HCT116 (cell line): ENCODE results near the gene RIOK2.

Experiments
- CEBPB ChIP-seq: IDR thresholded peaks from 2 replicates; pipeline ENCODE4 v1.6.1; 2012; ENCODE audit warnings: low read depth
- TF ChIP-seq, protein P1 (sequence below), 3 experiments: fragments of 200-600 bp in 1 of 3; sonication (generic) in 1 of 3; IDR thresholded peaks in 2 of 3; conservative IDR thresholded peaks in 1 of 3; 2 replicates each; pipeline ENCODE4 v1.5.1; 2012 to 2017; ENCODE audit warnings: low read depth in 2 of 3, low read length in 2 of 3, antibody characterized with exemption in 1 of 3, borderline replicate concordance in 1 of 3, control low read depth in 1 of 3, mild to moderate bottlenecking in 1 of 3, mixed read lengths in 1 of 3, mixed run types in 1 of 3, moderate library complexity in 1 of 3; ENCODE audit not compliant: insufficient read depth in 1 of 3

DNA sequence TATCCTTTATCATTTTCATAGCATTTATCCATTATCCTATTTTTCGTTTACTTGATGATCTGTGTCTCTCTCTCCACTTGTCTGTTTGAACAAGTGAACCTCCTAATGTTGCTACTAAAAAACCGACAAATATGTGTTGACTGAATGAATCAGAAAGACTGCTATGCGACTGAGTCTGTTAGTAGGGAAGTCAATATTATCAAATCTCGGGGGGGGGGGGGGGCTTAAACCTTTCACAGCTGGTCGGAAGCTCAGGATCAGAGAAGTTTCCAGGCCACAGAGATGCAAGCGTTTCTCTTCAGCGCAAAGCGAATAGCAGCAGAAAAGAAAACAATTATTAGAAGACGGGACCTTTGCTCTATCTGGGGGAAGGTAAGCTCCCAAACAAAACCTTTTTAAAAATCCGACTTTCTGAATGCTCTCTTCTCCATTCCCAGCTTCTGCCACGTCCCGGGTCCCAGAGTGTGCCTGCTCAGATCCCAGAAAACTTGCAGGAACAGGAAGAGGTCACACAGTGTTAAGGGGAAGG is 412 bp downstream of the RIOK2 start:
- TF ChIP-seq CEBPB = no peak
- TF ChIP-seq, protein P1, sequence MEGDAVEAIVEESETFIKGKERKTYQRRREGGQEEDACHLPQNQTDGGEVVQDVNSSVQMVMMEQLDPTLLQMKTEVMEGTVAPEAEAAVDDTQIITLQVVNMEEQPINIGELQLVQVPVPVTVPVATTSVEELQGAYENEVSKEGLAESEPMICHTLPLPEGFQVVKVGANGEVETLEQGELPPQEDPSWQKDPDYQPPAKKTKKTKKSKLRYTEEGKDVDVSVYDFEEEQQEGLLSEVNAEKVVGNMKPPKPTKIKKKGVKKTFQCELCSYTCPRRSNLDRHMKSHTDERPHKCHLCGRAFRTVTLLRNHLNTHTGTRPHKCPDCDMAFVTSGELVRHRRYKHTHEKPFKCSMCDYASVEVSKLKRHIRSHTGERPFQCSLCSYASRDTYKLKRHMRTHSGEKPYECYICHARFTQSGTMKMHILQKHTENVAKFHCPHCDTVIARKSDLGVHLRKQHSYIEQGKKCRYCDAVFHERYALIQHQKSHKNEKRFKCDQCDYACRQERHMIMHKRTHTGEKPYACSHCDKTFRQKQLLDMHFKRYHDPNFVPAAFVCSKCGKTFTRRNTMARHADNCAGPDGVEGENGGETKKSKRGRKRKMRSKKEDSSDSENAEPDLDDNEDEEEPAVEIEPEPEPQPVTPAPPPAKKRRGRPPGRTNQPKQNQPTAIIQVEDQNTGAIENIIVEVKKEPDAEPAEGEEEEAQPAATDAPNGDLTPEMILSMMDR (IDR thresholded peaks at IDR 0.05 in 2 of 3, conservative IDR thresholded peaks at IDR 0.05 in 1 of 3; ENCODE audit: borderline replicate concordance in 1 of 3, insufficient read depth in 1 of 3, low read depth in 2 of 3, low read length in 2 of 3) = no peak
